ENCODE data around the gene GGA2.

GGA2 gene

GRCh38 chr16:23505180-23505665 is 5.1 kb downstream of the GGA2 start:
- TF ChIP-seq CTCF (IDR thresholded peaks at IDR 0.05; ENCODE audit: control extremely low read depth, extremely low read depth, low read depth, missing control alignments) = no peak
- ChIA-PET POLR2A (interaction anchor here (1.0 kb wide), 1 partner anchor 52 kb away, joined by 4 read pairs; the partner anchor contains the start of genes EARS2 and UBFD1), CTCF (interaction anchor here (0.6 to 4.7 kb wide), 10 partner anchors 9 to 92 kb away, joined by 3 to 31 read pairs (median 4); no protein-coding TSS in a partner anchor)
- DNase-seq (ENCODE audit: extremely low spot score) = no peak

GRCh38 chr16:23504453-23505179 is 5.7 kb downstream of the GGA2 start:
- TF ChIP-seq CTCF (IDR thresholded peaks at IDR 0.05; ENCODE audit: control extremely low read depth, extremely low read depth, low read depth, missing control alignments) = no peak
- DNase-seq (ENCODE audit: extremely low spot score) = peak; percentile 67
- POLR2A ChIA-PET = interaction anchor here (1.2 kb wide), 1 partner anchor 9 kb away, joined by 4 read pairs; no protein-coding TSS in a partner anchor
- CTCF ChIA-PET = interaction anchor here (0.6 to 4.7 kb wide), 9 partner anchors 9 to 92 kb away, joined by 3 to 31 read pairs (median 3); no protein-coding TSS in a partner anchor

GRCh38 chr16:23504076-23504452 is 6.2 kb downstream of the GGA2 start:
- ChIA-PET POLR2A (interaction anchor here (1.2 kb wide), 1 partner anchor 8 kb away, joined by 4 read pairs; no protein-coding TSS in a partner anchor), CTCF (interaction anchor here (1.1 to 4.7 kb wide), 5 partner anchors 8 to 69 kb away, joined by 3 to 31 read pairs (median 4); no protein-coding TSS in a partner anchor)
- DNase-seq (ENCODE audit: extremely low spot score) = no peak
- no peak for TF ChIP-seq CTCF (IDR thresholded peaks at IDR 0.05; ENCODE audit: control extremely low read depth, extremely low read depth, low read depth, missing control alignments)

- DNase-seq (ENCODE audit: extremely low spot score) = no peak
- ChIA-PET CTCF (no interaction called here), POLR2A (no interaction called here)
- TF ChIP-seq CTCF (IDR thresholded peaks at IDR 0.05; ENCODE audit: control extremely low read depth, extremely low read depth, low read depth, missing control alignments) = no peak
Observed at GRCh38 chr16:23502466-23502865, 7.8 kb downstream of the GGA2 start.

- TF ChIP-seq CTCF (IDR thresholded peaks at IDR 0.05; ENCODE audit: control extremely low read depth, extremely low read depth, low read depth, missing control alignments) = no peak
- ChIA-PET CTCF (interaction anchor here (1.2 kb wide), 1 partner anchor 8 kb away, joined by 3 read pairs; no protein-coding TSS in a partner anchor), POLR2A (no interaction called here)
- no peak for DNase-seq (ENCODE audit: extremely low spot score)
Observed at GRCh38 chr16:23501291-23501690, 9.0 kb downstream of the GGA2 start.

- CTCF ChIA-PET = interaction anchor here (1.2 kb wide), 1 partner anchor 8 kb away, joined by 3 read pairs; no protein-coding TSS in a partner anchor
- POLR2A ChIA-PET = no interaction called here
- no peak for TF ChIP-seq CTCF (IDR thresholded peaks at IDR 0.05; ENCODE audit: control extremely low read depth, extremely low read depth, low read depth, missing control alignments)
- no peak for DNase-seq (ENCODE audit: extremely low spot score)
Observed at GRCh38 chr16:23500862-23501225, 9.4 kb downstream of the GGA2 start.
